OCI-LY3 (cell line): ENCODE data around the gene CRYL1.

Source experiments
- H2AFZ ChIP-seq: fragments of 200-600, 300-600 bp; shearing (Covaris generic); 2 replicates; pipeline ENCODE4 v1.6.0; 2014; ENCODE audit warnings: antibody characterized with exemption, low read depth, low read length
- H3K27ac ChIP-seq: fragments of 200-600, 300-600 bp; sonication (generic); 2 replicates; pipeline ENCODE4 v1.5.1; 2014; ENCODE audit warnings: mild to moderate bottlenecking, low read length, moderate library complexity, mixed read lengths
- H3K27me3 ChIP-seq: fragments of 200-600, 300-600 bp; sonication (generic); 2 replicates; pipeline ENCODE4 v1.6.1; 2014; ENCODE audit warnings: low read depth, low read length, mixed read lengths
- H3K36me3 ChIP-seq: fragments of 200-600, 300-600 bp; sonication (generic); replicated peaks from 2 replicates; pipeline ENCODE3; 2014; ENCODE audit warnings: low read depth, low read length, mixed read lengths
- H3K4me1 ChIP-seq: fragments of 300-600, 200-600 bp; sonication (generic); 2 replicates; pipeline ENCODE4 v1.6.1; 2014; ENCODE audit warnings: low read length, mixed read lengths
- H3K4me2 ChIP-seq: fragments of 200-600, 300-600 bp; sonication (generic); 2 replicates; pipeline ENCODE4 v1.6.1; 2014; ENCODE audit warnings: low read length, mixed read lengths
- H3K4me3 ChIP-seq: fragments of 300-600, 200-600 bp; sonication (generic); 2 replicates; pipeline ENCODE4 v1.5.1; 2014; ENCODE audit warnings: antibody characterized with exemption, mild to moderate bottlenecking, low read length, moderate library complexity
- H3K79me2 ChIP-seq: fragments of 300-600, 200-600 bp; shearing (Covaris generic); 2 replicates; pipeline ENCODE4 v1.6.1; 2014; ENCODE audit warnings: mild to moderate bottlenecking, low read length, mixed read lengths
- H3K9ac ChIP-seq: fragments of 300-600, 200-600 bp; shearing (Covaris generic); 2 replicates; pipeline ENCODE4 v1.6.0; 2014; ENCODE audit warnings: mild to moderate bottlenecking, low read length, moderate library complexity
- H3K9me3 ChIP-seq: fragments of 200-600, 300-600 bp; shearing (Covaris generic); 2 replicates; pipeline ENCODE4 v1.6.1; 2014; ENCODE audit warnings: low read length, mixed read lengths; ENCODE audit not compliant: insufficient read depth
- H4K20me1 ChIP-seq: fragments of 200-600, 300-600 bp; sonication (generic); 2 replicates; pipeline ENCODE4 v1.6.1; 2016; ENCODE audit warnings: low read length, mixed read lengths; ENCODE audit not compliant: insufficient read depth
- CTCF ChIP-seq: fragments of 200-600, 300-600 bp; sonication (generic); IDR thresholded peaks from 2 replicates; pipeline ENCODE4 v1.5.1; 2014; ENCODE audit warnings: antibody characterized with exemption, low read length, low read depth
- EZH2phosphoT487 ChIP-seq: fragments of 200-600 bp; shearing (Covaris generic); IDR thresholded peaks from 2 replicates; pipeline ENCODE4 v1.6.1; 2018; ENCODE audit warnings: antibody characterized with exemption, mixed run types, low read depth

The CRYL1 gene

DNA sequence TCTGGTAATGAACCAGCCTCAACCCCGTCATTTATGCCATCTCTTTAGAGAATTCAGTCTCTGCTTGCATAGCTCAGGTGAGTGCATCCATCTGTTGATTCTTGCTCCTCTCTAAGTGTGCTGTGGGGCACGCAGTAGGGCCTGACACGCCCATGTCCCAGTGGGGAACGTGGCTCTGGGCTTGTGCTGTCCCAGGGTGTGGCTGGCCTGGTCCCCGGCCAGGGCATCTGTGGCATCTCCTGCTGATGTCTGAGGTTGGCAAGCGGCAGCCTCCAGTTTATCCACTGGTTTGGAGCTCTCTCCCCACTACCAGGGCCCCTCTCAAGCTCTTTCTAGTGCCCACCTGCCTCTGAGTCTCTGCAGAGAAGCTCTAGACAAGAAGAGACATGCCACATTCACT, 146.9 kb downstream of the CRYL1 start:
- no peaks in the 10 kb centered on the region for H3K4me1 ChIP-seq

GRCh38 chr13:20377720-20378119, 147.9 kb downstream of the CRYL1 start:
- Histone ChIP-seq H4K20me1 (no peaks in the 10 kb centered on the region), H3K9ac (no peak overlapping the region), H3K27me3 (peaks cover 18% of the 10 kb centered on the region; the same call in 1 of the 2 replicates), H3K4me3 (no peak overlapping the region), H3K4me2 (no peak overlapping the region), H3K36me3 (no peaks in the 10 kb centered on the region), H3K79me2 (no peaks in the 10 kb centered on the region), H3K27ac (no peak overlapping the region), H3K4me1 (no peaks in the 10 kb centered on the region), H3K9me3 (no peaks in the 10 kb centered on the region), H2AFZ (no peak overlapping the region)
- TF ChIP-seq CTCF (no peak), EZH2phosphoT487 (no peak)

More for the DNA sequence above, 146.9 kb downstream of the CRYL1 start:
- H3K4me2 ChIP-seq = no peak overlapping the region
- no peaks in the 10 kb centered on the region for H3K9me3 ChIP-seq
- no peak overlapping the region for H3K4me3 ChIP-seq
- no peaks in the 10 kb centered on the region for H3K79me2 ChIP-seq
- TF ChIP-seq CTCF = no peak
- TF ChIP-seq EZH2phosphoT487 = no peak
- no peaks in the 10 kb centered on the region for H3K36me3 ChIP-seq
- no peak overlapping the region for H3K9ac ChIP-seq
- peaks cover 17% of the 10 kb centered on the region; the same call in 1 of the 2 replicates for H3K27me3 ChIP-seq
- no peak overlapping the region for H3K27ac ChIP-seq
- no peak overlapping the region for H2AFZ ChIP-seq
- H4K20me1 ChIP-seq = no peaks in the 10 kb centered on the region

DNA sequence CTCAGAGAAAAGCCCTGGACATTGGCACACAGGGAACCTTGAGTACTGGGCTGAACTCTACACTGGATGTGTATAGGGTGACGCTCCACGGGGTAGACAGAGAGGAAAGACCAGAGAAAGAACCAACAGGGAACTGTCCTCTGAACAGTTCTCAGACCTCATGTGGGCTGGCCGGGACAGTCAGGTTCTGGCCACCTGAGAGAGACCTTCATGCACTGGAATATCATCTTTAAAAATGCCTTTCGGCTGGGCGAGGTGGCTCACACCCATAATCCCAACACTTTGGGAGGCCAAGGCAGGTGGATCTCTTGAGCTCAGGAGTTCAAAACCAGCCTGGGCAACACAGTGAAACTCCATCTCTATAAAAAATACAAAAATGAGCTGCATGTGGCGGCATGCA, 149.8 kb downstream of the CRYL1 start:
- H3K79me2 ChIP-seq = no peaks in the 10 kb centered on the region
- H3K4me1 ChIP-seq = no peaks in the 10 kb centered on the region
- no peak overlapping the region for H3K4me2 ChIP-seq
- H3K36me3 ChIP-seq = no peaks in the 10 kb centered on the region
- H3K9ac ChIP-seq = no peak overlapping the region
- H3K27me3 ChIP-seq = peaks cover 33% of the 10 kb centered on the region
- H2AFZ ChIP-seq = no peak overlapping the region
- no peak overlapping the region for H3K27ac ChIP-seq
- no peak overlapping the region for H3K4me3 ChIP-seq
- H3K9me3 ChIP-seq = no peaks in the 10 kb centered on the region
- no peaks in the 10 kb centered on the region for H4K20me1 ChIP-seq
- no peak for TF ChIP-seq EZH2phosphoT487

DNA sequence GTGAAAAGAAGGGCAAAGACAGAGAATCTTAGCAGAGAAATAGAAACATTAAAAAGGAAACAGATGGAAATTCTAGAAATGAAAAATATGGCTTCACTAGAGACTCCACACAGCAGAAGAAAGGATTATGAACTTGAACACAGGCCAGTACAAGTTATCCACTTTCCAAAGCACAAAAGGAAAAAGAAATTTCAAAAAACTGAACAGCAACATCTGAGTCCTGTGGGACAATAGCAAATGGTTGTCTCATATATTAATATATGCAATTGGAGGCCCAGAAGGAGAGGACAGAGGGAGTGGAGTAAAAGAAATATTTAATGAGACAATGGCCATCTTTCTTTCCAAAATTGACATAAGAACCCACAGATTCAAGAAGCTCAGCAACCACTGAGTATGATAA, 151.8 kb downstream of the CRYL1 start:
- Histone ChIP-seq H3K79me2 (no peaks in the 10 kb centered on the region), H3K36me3 (no peaks in the 10 kb centered on the region), H3K4me3 (no peak overlapping the region), H3K4me2 (no peak overlapping the region), H3K27me3 (peaks cover 51% of the 10 kb centered on the region), H3K4me1 (no peaks in the 10 kb centered on the region), H3K9me3 (no peaks in the 10 kb centered on the region), H2AFZ (no peak overlapping the region), H3K9ac (no peak overlapping the region), H4K20me1 (no peaks in the 10 kb centered on the region), H3K27ac (no peak overlapping the region)
- TF ChIP-seq EZH2phosphoT487 (no peak), CTCF (no peak)

GRCh38 chr13:20371825-20372224, 153.8 kb downstream of the CRYL1 start:
- Histone ChIP-seq H4K20me1 (no peaks in the 10 kb centered on the region), H3K4me3 (no peak overlapping the region), H2AFZ (no peak overlapping the region), H3K36me3 (no peaks in the 10 kb centered on the region), H3K79me2 (no peaks in the 10 kb centered on the region), H3K9ac (no peak overlapping the region), H3K27me3 (peaks cover 51% of the 10 kb centered on the region), H3K27ac (no peak overlapping the region), H3K4me2 (no peak overlapping the region), H3K9me3 (no peaks in the 10 kb centered on the region), H3K4me1 (no peaks in the 10 kb centered on the region)
- no peak for TF ChIP-seq EZH2phosphoT487
- TF ChIP-seq CTCF = no peak
